Measurements from ENCODE around the gene ZNF385A. TPM values are rescaled to one million over a fixed set of nuclear protein-coding genes. Genes with fewer than 3 reads are reported as not detected.

ZNF385A gene
- total and polyA plus RNA-seq, 9 of the 15 experiments (the other 6 are each of a cell fraction or from before 2014, with no cell fraction given) = 1.0 to 111 (median 7.7) TPM

DNA sequence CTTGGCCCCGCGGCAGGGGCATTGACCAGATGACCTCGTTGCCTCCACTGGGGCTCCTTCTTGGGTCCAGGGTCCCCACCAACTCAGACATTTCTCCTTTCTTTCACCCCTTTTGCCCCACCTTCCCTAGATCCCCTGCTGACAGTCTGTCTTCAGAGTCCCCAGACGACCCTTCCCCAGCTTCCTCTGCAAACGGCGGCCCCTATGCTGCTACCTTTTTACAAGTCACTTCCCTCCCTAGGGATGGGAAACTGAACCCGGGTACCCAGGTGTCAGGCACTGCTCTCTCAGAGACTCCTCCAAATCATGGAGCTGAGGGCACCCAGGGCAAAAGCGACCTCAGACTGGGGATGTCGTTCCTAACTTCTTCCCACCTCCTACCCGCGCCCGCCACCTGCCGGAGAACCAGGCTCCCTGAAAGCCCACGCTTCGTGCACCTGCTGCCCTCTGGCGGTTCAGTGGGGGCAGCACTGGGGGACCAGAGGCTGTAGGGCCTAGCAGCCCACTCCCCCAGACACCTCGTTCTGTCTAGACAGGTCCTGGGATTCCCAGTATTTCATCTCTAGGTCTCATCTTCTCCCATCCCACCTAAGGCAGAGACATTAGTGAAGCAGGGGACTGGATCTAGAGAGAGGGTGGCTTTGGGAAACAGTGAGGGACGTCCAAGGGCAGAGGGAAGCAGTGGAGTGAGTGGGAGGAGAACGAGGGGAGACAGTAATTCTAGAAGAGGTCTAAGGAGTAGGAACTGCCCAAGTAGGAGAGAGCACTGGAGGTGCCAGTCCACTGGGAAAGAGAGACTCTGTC, 4.9 kb downstream of the ZNF385A start (continued):
- no peak for TF ChIP-seq ZBTB49 (CRISPR knock-in tag; IDR thresholded peaks at IDR 0.05; ENCODE audit: borderline replicate concordance)
- TF ChIP-seq, protein P1, sequence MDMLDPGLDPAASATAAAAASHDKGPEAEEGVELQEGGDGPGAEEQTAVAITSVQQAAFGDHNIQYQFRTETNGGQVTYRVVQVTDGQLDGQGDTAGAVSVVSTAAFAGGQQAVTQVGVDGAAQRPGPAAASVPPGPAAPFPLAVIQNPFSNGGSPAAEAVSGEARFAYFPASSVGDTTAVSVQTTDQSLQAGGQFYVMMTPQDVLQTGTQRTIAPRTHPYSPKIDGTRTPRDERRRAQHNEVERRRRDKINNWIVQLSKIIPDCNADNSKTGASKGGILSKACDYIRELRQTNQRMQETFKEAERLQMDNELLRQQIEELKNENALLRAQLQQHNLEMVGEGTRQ (CRISPR knock-in tag; IDR thresholded peaks at IDR 0.05) = no peak
- TF ChIP-seq DEAF1 (CRISPR knock-in tag; IDR thresholded peaks at IDR 0.05) = peak; percentile 83
- TF ChIP-seq TAF15 (IDR thresholded peaks at IDR 0.05; ENCODE audit: low read depth, low read length) = no peak
- no peak for TF ChIP-seq ZNF551 (CRISPR knock-in tag; IDR thresholded peaks at IDR 0.05)
- no peak for TF ChIP-seq PHTF2 (CRISPR knock-in tag; IDR thresholded peaks at IDR 0.05)
- no peak for TF ChIP-seq OTX1 (CRISPR knock-in tag; IDR thresholded peaks at IDR 0.05)
- no peak for TF ChIP-seq ZFP1 (CRISPR knock-in tag; IDR thresholded peaks at IDR 0.05)
- no peak for TF ChIP-seq ZC3H8 (IDR thresholded peaks at IDR 0.05)
- TF ChIP-seq ZEB2 (IDR thresholded peaks at IDR 0.05) = no peak
- TF ChIP-seq BRCA1 (IDR thresholded peaks at IDR 0.05) = no peak
- TF ChIP-seq BRCA1 (CRISPR knock-in tag; IDR thresholded peaks at IDR 0.05) = no peak
- TF ChIP-seq ZNF696 (CRISPR knock-in tag; conservative IDR thresholded peaks at IDR 0.05) = no peak
- TF ChIP-seq E2F6 (IDR thresholded peaks at IDR 0.05; ENCODE audit: borderline replicate concordance in 1 of 2, extremely low read depth in 1 of 2, insufficient read depth in 1 of 2, insufficient read length in 1 of 2, low read depth in 1 of 2, low read length in 1 of 2, poor library complexity in 1 of 2, severe bottlenecking in 1 of 2) = peak; percentile 15 to 50
- no peak for TF ChIP-seq ZNF212 (CRISPR knock-in tag; IDR thresholded peaks at IDR 0.05)
- TF ChIP-seq PBX2 (CRISPR knock-in tag; IDR thresholded peaks at IDR 0.05; ENCODE audit: low read depth) = no peak
- no peak for TF ChIP-seq PBX2 (tag; conservative IDR thresholded peaks at IDR 0.05; ENCODE audit: low read depth)
- no peak for TF ChIP-seq ZNF165 (CRISPR knock-in tag; IDR thresholded peaks at IDR 0.05; ENCODE audit: borderline replicate concordance)
- TF ChIP-seq PCBP2 (IDR thresholded peaks at IDR 0.05; ENCODE audit: low read depth, low read length, poor library complexity, severe bottlenecking) = no peak
- no peak for TF ChIP-seq SMAD2 (IDR thresholded peaks at IDR 0.05; ENCODE audit: low read depth, low read length)
